Liver (tissue), 9 donors: Measurements from ENCODE around the gene TRIM23. TPM values are rescaled to one million over a fixed set of nuclear protein-coding genes. Genes with fewer than 3 reads are reported as not detected.

Experiments
- DNase-seq: peaks from one replicate; pipeline ENCODE4 v3.0.0-alpha.2; 2017; ENCODE audit warnings: low spot score
- H3K27ac ChIP-seq, 2 donors: one replicate each; pipeline ENCODE4 v1.7.0; 2013; ENCODE audit warnings: inconsistent platforms in 2 of 2, low read length in 2 of 2, control low read depth in 1 of 2, low read depth in 1 of 2, mild to moderate bottlenecking in 1 of 2
- H3K27me3 ChIP-seq, 4 donors: one replicate each; pipeline versions ENCODE4 v1.6.1 to v1.7.0; 2013; ENCODE audit warnings: low read length in 3 of 4, inconsistent platforms in 1 of 4, mild to moderate bottlenecking in 1 of 4, moderate library complexity in 1 of 4; ENCODE audit not compliant: control insufficient read depth in 4 of 4, insufficient read depth in 4 of 4
- H3K36me3 ChIP-seq, 4 donors: one replicate each; pipeline versions ENCODE4 v1.6.1 to v1.7.0; 2013; ENCODE audit warnings: low read length in 3 of 4, mild to moderate bottlenecking in 3 of 4, low read depth in 1 of 4, moderate library complexity in 1 of 4; ENCODE audit not compliant: control insufficient read depth in 4 of 4, insufficient read depth in 3 of 4
- H3K4me1 ChIP-seq, 4 donors: one replicate each; pipeline versions ENCODE4 v1.6.1 to v1.7.0; 2013; ENCODE audit warnings: low read length in 3 of 4, mild to moderate bottlenecking in 3 of 4, moderate library complexity in 1 of 4; ENCODE audit not compliant: control insufficient read depth in 4 of 4, insufficient read depth in 4 of 4
- H3K4me3 ChIP-seq, 3 donors: one replicate each; pipeline versions ENCODE4 v1.6.1 to v1.7.0; 2013; ENCODE audit warnings: low read length in 3 of 3, control low read depth in 1 of 3, low read depth in 1 of 3, mild to moderate bottlenecking in 1 of 3
- H3K9ac ChIP-seq, 2 donors: one replicate each; pipeline ENCODE4 v1.7.0; 2013; ENCODE audit warnings: low read length in 2 of 2, mild to moderate bottlenecking in 2 of 2, moderate library complexity in 2 of 2, control low read depth in 1 of 2, low read depth in 1 of 2
- H3K9me3 ChIP-seq, 4 donors: one replicate each; pipeline versions ENCODE4 v1.6.1 to v1.7.0; 2013; ENCODE audit warnings: low read length in 3 of 4; ENCODE audit not compliant: control insufficient read depth in 4 of 4
- EGR1 ChIP-seq, 2 donors: IDR thresholded peaks; 2 replicates each; pipeline ENCODE4 v1.6.1; 2016 to 2018; ENCODE audit warnings: antibody characterized with exemption in 2 of 2, low read depth in 2 of 2
- FOXA1 ChIP-seq: IDR thresholded peaks from 2 replicates; pipeline ENCODE4 v1.6.1; 2016; ENCODE audit warnings: antibody characterized with exemption
- FOXA2 ChIP-seq: IDR thresholded peaks from 2 replicates; pipeline ENCODE4 v1.6.1; 2016; ENCODE audit warnings: antibody characterized with exemption
- GABPA ChIP-seq, 2 donors: IDR thresholded peaks in 1 of 2; conservative IDR thresholded peaks in 1 of 2; 2 replicates each; pipeline ENCODE4 v1.6.1; 2016; ENCODE audit warnings: antibody characterized with exemption in 2 of 2, mild to moderate bottlenecking in 1 of 2, moderate library complexity in 1 of 2
- JUND ChIP-seq, 2 donors: IDR thresholded peaks; 2 replicates each; pipeline ENCODE4 v1.6.1; 2016; ENCODE audit warnings: antibody characterized with exemption in 2 of 2
- NR2F2 ChIP-seq: IDR thresholded peaks from 2 replicates; pipeline ENCODE4 v1.6.1; 2016; ENCODE audit warnings: antibody characterized with exemption
- RAD21 ChIP-seq, 2 donors: IDR thresholded peaks; 2 replicates each; pipeline ENCODE4 v1.6.1; 2016; ENCODE audit warnings: antibody characterized with exemption in 2 of 2, mild to moderate bottlenecking in 2 of 2
- RXRA ChIP-seq, 2 donors: IDR thresholded peaks; 2 replicates each; pipeline ENCODE4 v1.6.1; 2017 to 2018; ENCODE audit warnings: antibody characterized with exemption in 2 of 2, mild to moderate bottlenecking in 1 of 2
- SP1 ChIP-seq: IDR thresholded peaks from 2 replicates; pipeline ENCODE4 v1.6.1; 2018; ENCODE audit warnings: antibody characterized with exemption, mild to moderate bottlenecking
- TAF1 ChIP-seq: conservative IDR thresholded peaks from 2 replicates; pipeline ENCODE4 v1.6.1; 2016; ENCODE audit warnings: antibody characterized with exemption, mild to moderate bottlenecking
- YY1 ChIP-seq: IDR thresholded peaks from 2 replicates; pipeline ENCODE4 v1.6.1; 2016; ENCODE audit warnings: antibody characterized with exemption, mild to moderate bottlenecking
- WGBS: extraction: QIAGEN DNeasy Blood & Tissue Kit; methylation state at CpG from one replicate; pipeline ENCODE4 v1.1.7; 2013; 5-methylcytosine and 5-hydroxymethylcytosine counted together
- polyA plus RNA-seq, 2 donors: library from polyadenylated mRNA; stranded (reverse) in 1 of 2; unstranded in 1 of 2; fragments of 200-250 nt in 1 of 2; fragments of >200 nt in 1 of 2; fragmentation: Nextera tagmentation in 1 of 2; extraction: Ambion mirVana in 1 of 2; gene quantifications; one replicate each; pipeline versions ENCODE4 v1.2.1 to v1.2.3, GENCODE V29; 2013 to 2015
- total RNA-seq, 2 donors: library from RNA; depleted of rRNA; stranded (reverse); fragments of >200 nt; gene quantifications; one replicate each; pipeline ENCODE4 v1.2.3, GENCODE V29; 2014
- TF ChIP-seq, protein P1 (sequence below): IDR thresholded peaks from 2 replicates; pipeline ENCODE4 v1.6.1; 2016; ENCODE audit warnings: antibody characterized with exemption
- TF ChIP-seq, protein P2 (sequence below): IDR thresholded peaks from 2 replicates; pipeline ENCODE4 v1.6.1; 2016; ENCODE audit warnings: antibody characterized with exemption, mild to moderate bottlenecking
- TF ChIP-seq, protein P3 (sequence below): IDR thresholded peaks from 2 replicates; pipeline ENCODE4 v1.6.1; 2016; ENCODE audit warnings: antibody characterized with exemption
- TF ChIP-seq, protein P4 (sequence below): fragments of 150-350 bp; IDR thresholded peaks from 2 replicates; pipeline ENCODE4 v1.5.1; 2017; ENCODE audit warnings: improper control_type of control experiment, low read depth, low read length; ENCODE audit not compliant: missing input control
- TF ChIP-seq, protein P5 (sequence below): IDR thresholded peaks from 2 replicates; pipeline ENCODE4 v1.6.1; 2016; ENCODE audit warnings: antibody characterized with exemption
- donor health status: healthy.
- donor health status: healthy.
- donor health status: healthy.
- donor health status: healthy.
- donor health status: healthy.

The TRIM23 gene
- total and polyA plus RNA-seq, 4 donors: 3.1 to 25.0 (median 9.1) TPM

DNA sequence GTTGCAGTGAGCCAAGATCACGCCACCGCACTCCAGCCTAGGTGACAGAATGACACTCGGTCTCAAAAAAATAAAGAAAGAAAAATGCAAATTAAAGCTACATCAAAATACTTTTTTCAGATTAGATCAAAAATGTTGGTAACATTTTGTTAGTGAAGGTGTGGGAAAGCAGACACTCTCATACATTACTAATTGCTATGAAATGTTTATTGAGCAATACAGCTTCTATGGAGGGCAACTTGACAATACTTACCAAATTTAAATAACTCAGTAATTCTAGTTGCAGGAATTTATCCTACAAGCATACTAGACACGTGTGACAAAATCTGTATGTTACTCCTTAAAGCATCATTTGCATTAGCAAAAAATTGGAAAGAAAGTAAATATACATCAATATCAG lies 4.1 kb downstream of the TRIM23 start:
- no peak for TF ChIP-seq RXRA (IDR thresholded peaks at IDR 0.05)
- TF ChIP-seq, protein P1, sequence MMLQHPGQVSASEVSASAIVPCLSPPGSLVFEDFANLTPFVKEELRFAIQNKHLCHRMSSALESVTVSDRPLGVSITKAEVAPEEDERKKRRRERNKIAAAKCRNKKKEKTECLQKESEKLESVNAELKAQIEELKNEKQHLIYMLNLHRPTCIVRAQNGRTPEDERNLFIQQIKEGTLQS: no peak
- TF ChIP-seq, protein P2, sequence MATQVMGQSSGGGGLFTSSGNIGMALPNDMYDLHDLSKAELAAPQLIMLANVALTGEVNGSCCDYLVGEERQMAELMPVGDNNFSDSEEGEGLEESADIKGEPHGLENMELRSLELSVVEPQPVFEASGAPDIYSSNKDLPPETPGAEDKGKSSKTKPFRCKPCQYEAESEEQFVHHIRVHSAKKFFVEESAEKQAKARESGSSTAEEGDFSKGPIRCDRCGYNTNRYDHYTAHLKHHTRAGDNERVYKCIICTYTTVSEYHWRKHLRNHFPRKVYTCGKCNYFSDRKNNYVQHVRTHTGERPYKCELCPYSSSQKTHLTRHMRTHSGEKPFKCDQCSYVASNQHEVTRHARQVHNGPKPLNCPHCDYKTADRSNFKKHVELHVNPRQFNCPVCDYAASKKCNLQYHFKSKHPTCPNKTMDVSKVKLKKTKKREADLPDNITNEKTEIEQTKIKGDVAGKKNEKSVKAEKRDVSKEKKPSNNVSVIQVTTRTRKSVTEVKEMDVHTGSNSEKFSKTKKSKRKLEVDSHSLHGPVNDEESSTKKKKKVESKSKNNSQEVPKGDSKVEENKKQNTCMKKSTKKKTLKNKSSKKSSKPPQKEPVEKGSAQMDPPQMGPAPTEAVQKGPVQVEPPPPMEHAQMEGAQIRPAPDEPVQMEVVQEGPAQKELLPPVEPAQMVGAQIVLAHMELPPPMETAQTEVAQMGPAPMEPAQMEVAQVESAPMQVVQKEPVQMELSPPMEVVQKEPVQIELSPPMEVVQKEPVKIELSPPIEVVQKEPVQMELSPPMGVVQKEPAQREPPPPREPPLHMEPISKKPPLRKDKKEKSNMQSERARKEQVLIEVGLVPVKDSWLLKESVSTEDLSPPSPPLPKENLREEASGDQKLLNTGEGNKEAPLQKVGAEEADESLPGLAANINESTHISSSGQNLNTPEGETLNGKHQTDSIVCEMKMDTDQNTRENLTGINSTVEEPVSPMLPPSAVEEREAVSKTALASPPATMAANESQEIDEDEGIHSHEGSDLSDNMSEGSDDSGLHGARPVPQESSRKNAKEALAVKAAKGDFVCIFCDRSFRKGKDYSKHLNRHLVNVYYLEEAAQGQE: no peak
- no peak for TF ChIP-seq YY1
- TF ChIP-seq GABPA (IDR thresholded peaks at IDR 0.05 in 1 of 2, conservative IDR thresholded peaks at IDR 0.05 in 1 of 2): no peak
- no peak for TF ChIP-seq SP1
- TF ChIP-seq, protein P3, sequence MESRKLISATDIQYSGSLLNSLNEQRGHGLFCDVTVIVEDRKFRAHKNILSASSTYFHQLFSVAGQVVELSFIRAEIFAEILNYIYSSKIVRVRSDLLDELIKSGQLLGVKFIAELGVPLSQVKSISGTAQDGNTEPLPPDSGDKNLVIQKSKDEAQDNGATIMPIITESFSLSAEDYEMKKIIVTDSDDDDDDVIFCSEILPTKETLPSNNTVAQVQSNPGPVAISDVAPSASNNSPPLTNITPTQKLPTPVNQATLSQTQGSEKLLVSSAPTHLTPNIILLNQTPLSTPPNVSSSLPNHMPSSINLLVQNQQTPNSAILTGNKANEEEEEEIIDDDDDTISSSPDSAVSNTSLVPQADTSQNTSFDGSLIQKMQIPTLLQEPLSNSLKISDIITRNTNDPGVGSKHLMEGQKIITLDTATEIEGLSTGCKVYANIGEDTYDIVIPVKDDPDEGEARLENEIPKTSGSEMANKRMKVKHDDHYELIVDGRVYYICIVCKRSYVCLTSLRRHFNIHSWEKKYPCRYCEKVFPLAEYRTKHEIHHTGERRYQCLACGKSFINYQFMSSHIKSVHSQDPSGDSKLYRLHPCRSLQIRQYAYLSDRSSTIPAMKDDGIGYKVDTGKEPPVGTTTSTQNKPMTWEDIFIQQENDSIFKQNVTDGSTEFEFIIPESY: no peak
- TF ChIP-seq, protein P4, sequence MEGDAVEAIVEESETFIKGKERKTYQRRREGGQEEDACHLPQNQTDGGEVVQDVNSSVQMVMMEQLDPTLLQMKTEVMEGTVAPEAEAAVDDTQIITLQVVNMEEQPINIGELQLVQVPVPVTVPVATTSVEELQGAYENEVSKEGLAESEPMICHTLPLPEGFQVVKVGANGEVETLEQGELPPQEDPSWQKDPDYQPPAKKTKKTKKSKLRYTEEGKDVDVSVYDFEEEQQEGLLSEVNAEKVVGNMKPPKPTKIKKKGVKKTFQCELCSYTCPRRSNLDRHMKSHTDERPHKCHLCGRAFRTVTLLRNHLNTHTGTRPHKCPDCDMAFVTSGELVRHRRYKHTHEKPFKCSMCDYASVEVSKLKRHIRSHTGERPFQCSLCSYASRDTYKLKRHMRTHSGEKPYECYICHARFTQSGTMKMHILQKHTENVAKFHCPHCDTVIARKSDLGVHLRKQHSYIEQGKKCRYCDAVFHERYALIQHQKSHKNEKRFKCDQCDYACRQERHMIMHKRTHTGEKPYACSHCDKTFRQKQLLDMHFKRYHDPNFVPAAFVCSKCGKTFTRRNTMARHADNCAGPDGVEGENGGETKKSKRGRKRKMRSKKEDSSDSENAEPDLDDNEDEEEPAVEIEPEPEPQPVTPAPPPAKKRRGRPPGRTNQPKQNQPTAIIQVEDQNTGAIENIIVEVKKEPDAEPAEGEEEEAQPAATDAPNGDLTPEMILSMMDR: no peak
- TF ChIP-seq, protein P5, sequence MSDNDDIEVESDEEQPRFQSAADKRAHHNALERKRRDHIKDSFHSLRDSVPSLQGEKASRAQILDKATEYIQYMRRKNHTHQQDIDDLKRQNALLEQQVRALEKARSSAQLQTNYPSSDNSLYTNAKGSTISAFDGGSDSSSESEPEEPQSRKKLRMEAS: no peak
- TF ChIP-seq RAD21 (IDR thresholded peaks at IDR 0.05): no peak
- TF ChIP-seq EGR1 (IDR thresholded peaks at IDR 0.05; ENCODE audit: low read depth in 2 of 2): no peak
- TF ChIP-seq JUND (IDR thresholded peaks at IDR 0.05): no peak
- no peak for TF ChIP-seq FOXA1
- TF ChIP-seq TAF1: no peak
- WGBS: 95% methylated on average over 4 of the region's 4 CpGs
- Histone ChIP-seq H3K4me3 (no peak overlapping the region), H3K9me3 (no peaks in the 10 kb centered on the region), H3K4me1 (peaks cover 1 to 22% (median 14%) of the 10 kb centered on the region in 4 donors), H3K9ac (no peak overlapping the region), H3K27ac (no peak overlapping the region), H3K36me3 (peaks cover 0 to 8% (median 5%) of the 10 kb centered on the region in 4 donors), H3K27me3 (no peaks in the 10 kb centered on the region)
- no peak for DNase-seq

DNA sequence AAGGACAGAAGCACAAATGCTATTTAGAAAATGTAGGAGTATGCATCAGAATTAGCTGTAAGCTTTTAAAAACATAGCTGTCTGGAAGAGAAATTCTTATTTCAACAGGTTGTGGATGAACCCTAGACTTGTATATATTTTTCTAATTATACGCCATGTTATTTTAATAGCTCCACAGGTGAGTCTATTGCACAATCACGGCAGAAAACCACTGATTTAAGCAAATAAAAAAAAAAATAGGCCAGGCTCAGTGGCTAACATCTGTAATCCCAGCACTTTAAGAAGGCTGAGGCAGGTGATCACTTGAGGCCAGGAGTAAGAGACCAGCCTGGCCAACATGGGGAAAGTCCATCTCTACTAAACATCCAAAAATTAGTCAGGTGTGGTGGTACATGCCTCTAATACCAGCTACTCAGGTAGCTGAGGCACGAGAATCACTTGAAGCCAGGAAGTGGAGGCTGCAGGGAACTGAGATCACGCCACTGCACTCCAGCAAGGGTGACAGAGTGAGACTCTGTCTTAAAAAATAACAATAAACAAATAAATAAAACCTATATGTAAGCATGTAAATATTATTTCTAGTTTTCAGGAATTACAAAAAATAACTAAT lies 11.7 kb downstream of the TRIM23 start:
- Histone ChIP-seq H3K4me3 (no peak overlapping the region), H3K27ac (no peak overlapping the region), H3K27me3 (no peaks in the 10 kb centered on the region), H3K9ac (no peak overlapping the region), H3K36me3 (peaks cover 5 to 55% (median 35%) of the 10 kb centered on the region in 4 donors), H3K4me1 (no peaks in the 10 kb centered on the region), H3K9me3 (no peaks in the 10 kb centered on the region)
- 81% methylated on average over 4 of the region's 4 CpGs for WGBS
- DNase-seq: no peak
- TF ChIP-seq JUND (IDR thresholded peaks at IDR 0.05) (no peak), EGR1 (IDR thresholded peaks at IDR 0.05; ENCODE audit: low read depth in 2 of 2) (no peak), FOXA1 (no peak), GABPA (IDR thresholded peaks at IDR 0.05 in 1 of 2, conservative IDR thresholded peaks at IDR 0.05 in 1 of 2) (no peak), NR2F2 (no peak), RAD21 (IDR thresholded peaks at IDR 0.05) (no peak), FOXA2 (no peak), SP1 (no peak)
- TF ChIP-seq, protein P1: no peak
- TF ChIP-seq, protein P5: no peak
- TF ChIP-seq, protein P2: no peak
